Mesenchymal stem cell (in vitro differentiated cells and primary cell): ENCODE measurements around the gene TROAP.

Source experiments
- DNase-seq: peaks from one replicate; pipeline ENCODE4 v3.0.0-alpha.2; 2013
- H2AFZ ChIP-seq: one replicate; pipeline ENCODE4 v1.6.1; 2013; ENCODE audit warnings: low read depth, mild to moderate bottlenecking, control low read depth, inconsistent platforms, low read length, moderate library complexity
- H2AK5ac ChIP-seq: 2 replicates; pipeline ENCODE4 v1.6.1; 2013; ENCODE audit warnings: low read length, moderate library complexity, mild to moderate bottlenecking, inconsistent platforms; ENCODE audit not compliant: severe bottlenecking
- H2BK120ac ChIP-seq: one replicate; pipeline ENCODE4 v1.6.1; 2013; ENCODE audit warnings: low read depth, mild to moderate bottlenecking, inconsistent platforms, low read length, moderate library complexity
- H2BK12ac ChIP-seq, 2 experiments: one replicate each; pipeline ENCODE4 v1.6.1; 2013; ENCODE audit warnings: inconsistent platforms in 2 of 2, low read length in 2 of 2, mild to moderate bottlenecking in 2 of 2, moderate library complexity in 2 of 2, control low read depth in 1 of 2
- H2BK15ac ChIP-seq: one replicate; pipeline ENCODE4 v1.6.1; 2013; ENCODE audit warnings: mild to moderate bottlenecking, low read depth, inconsistent platforms; ENCODE audit not compliant: poor library complexity, severe bottlenecking
- H2BK5ac ChIP-seq: 2 replicates; pipeline ENCODE4 v1.6.1; 2013; ENCODE audit warnings: low read depth, mild to moderate bottlenecking, low read length, control low read depth, inconsistent platforms; ENCODE audit not compliant: poor library complexity, severe bottlenecking
- H3K14ac ChIP-seq, 2 experiments: one replicate each; pipeline ENCODE4 v1.6.1; 2013; ENCODE audit warnings: inconsistent platforms in 2 of 2, low read length in 2 of 2, control low read depth in 1 of 2, mild to moderate bottlenecking in 1 of 2, moderate library complexity in 1 of 2
- H3K18ac ChIP-seq, 2 experiments: one replicate each; pipeline ENCODE4 v1.6.1; 2013; ENCODE audit warnings: inconsistent platforms in 2 of 2, low read length in 2 of 2, control low read depth in 1 of 2, low read depth in 1 of 2, mild to moderate bottlenecking in 1 of 2
- H3K23ac ChIP-seq, 2 experiments: one replicate each; pipeline ENCODE4 v1.6.1; 2013; ENCODE audit warnings: inconsistent platforms in 2 of 2, low read length in 2 of 2, mild to moderate bottlenecking in 2 of 2, moderate library complexity in 2 of 2, control low read depth in 1 of 2
- H3K27ac ChIP-seq: 2 replicates; pipeline ENCODE4 v1.5.1; 2013; ENCODE audit warnings: mild to moderate bottlenecking, moderate library complexity, low read length, control low read depth, inconsistent platforms; ENCODE audit not compliant: poor library complexity, severe bottlenecking
- H3K27me3 ChIP-seq, 2 experiments: 2 replicates each; pipeline versions ENCODE4 v1.6.1 to v1.7.0; 2013; ENCODE audit warnings: low read length in 2 of 2, mild to moderate bottlenecking in 2 of 2, moderate library complexity in 2 of 2, control low read depth in 1 of 2, inconsistent platforms in 1 of 2; ENCODE audit not compliant: control insufficient read depth in 1 of 2, insufficient read depth in 1 of 2
- H3K36me3 ChIP-seq, 2 experiments: 2 replicates each; pipeline versions ENCODE4 v1.6.1 to v1.7.0; 2013; ENCODE audit warnings: low read length in 2 of 2, control low read depth in 1 of 2, inconsistent platforms in 1 of 2, low read depth in 1 of 2, mild to moderate bottlenecking in 1 of 2; ENCODE audit not compliant: insufficient read depth in 2 of 2, control insufficient read depth in 1 of 2
- H3K4ac ChIP-seq, 2 experiments: one replicate each; pipeline ENCODE4 v1.6.1; 2013; ENCODE audit warnings: inconsistent platforms in 2 of 2, low read length in 2 of 2, mild to moderate bottlenecking in 2 of 2, moderate library complexity in 2 of 2, control low read depth in 1 of 2, low read depth in 1 of 2
- H3K4me1 ChIP-seq: 2 replicates; pipeline ENCODE4 v1.6.1; 2013; ENCODE audit warnings: low read depth, low read length, control low read depth; ENCODE audit not compliant: control insufficient read depth, insufficient read depth
- H3K4me2 ChIP-seq: 2 replicates; pipeline ENCODE4 v1.6.1; 2013; ENCODE audit warnings: low read length, mild to moderate bottlenecking, inconsistent platforms; ENCODE audit not compliant: poor library complexity, severe bottlenecking
- H3K4me3 ChIP-seq, 2 experiments: 2 replicates each; pipeline versions ENCODE4 v1.5.1 to v1.7.0; 2013; ENCODE audit warnings: low read length in 2 of 2, mild to moderate bottlenecking in 2 of 2, control low read depth in 1 of 2, low read depth in 1 of 2; ENCODE audit not compliant: insufficient read depth in 1 of 2
- H3K79me1 ChIP-seq: replicated peaks from 2 replicates; pipeline ENCODE4 v1.6.1; 2013; ENCODE audit warnings: mild to moderate bottlenecking, control low read depth, low read length, inconsistent platforms; ENCODE audit not compliant: poor library complexity, severe bottlenecking
- H3K9ac ChIP-seq: 2 replicates; pipeline ENCODE4 v1.7.0; 2013; ENCODE audit warnings: mild to moderate bottlenecking, low read length, moderate library complexity
- H3K9me3 ChIP-seq: 2 replicates; pipeline ENCODE4 v1.7.0; 2013; ENCODE audit warnings: mild to moderate bottlenecking, low read length; ENCODE audit not compliant: control insufficient read depth
- H4K8ac ChIP-seq: one replicate; pipeline ENCODE4 v1.6.1; 2013; ENCODE audit warnings: inconsistent platforms, mild to moderate bottlenecking, low read length, moderate library complexity
- H4K91ac ChIP-seq: one replicate; pipeline ENCODE4 v1.6.1; 2013; ENCODE audit warnings: mild to moderate bottlenecking, low read length, inconsistent platforms
- WGBS: methylation state at CpG from one replicate; pipeline ENCODE4 v1.1.7; 2013; ENCODE audit warnings: mixed read lengths; 5-methylcytosine and 5-hydroxymethylcytosine counted together

Gene TROAP

GRCh38 chr12:49341777-49342065, 18.7 kb downstream of the TROAP start:
- no peaks in the 10 kb centered on the region for H3K79me1 ChIP-seq
- H3K4me1 ChIP-seq, result peaks cover 52% of the 10 kb centered on the region
- no peak overlapping the region for H2AK5ac ChIP-seq
- H3K27me3 ChIP-seq, result peaks cover 94 to 96% of the 10 kb centered on the region in 2 experiments
- H2BK12ac ChIP-seq, result no peak overlapping the region
- no peak overlapping the region for H3K27ac ChIP-seq
- H2BK5ac ChIP-seq, result no peak overlapping the region
- no peak for DNase-seq
- no peak overlapping the region for H2BK120ac ChIP-seq
- no peak overlapping the region for H3K4ac ChIP-seq
- no peak overlapping the region for H4K8ac ChIP-seq
- peak overlapping the region; percentile 49 for H2AFZ ChIP-seq
- H2BK15ac ChIP-seq, result no peak overlapping the region
- H3K23ac ChIP-seq, result no peak overlapping the region
- no peaks in the 10 kb centered on the region for H3K36me3 ChIP-seq
- no peak overlapping the region for H3K14ac ChIP-seq
- H3K9ac ChIP-seq, result no peak overlapping the region
- no peaks in the 10 kb centered on the region for H3K9me3 ChIP-seq
- no peak overlapping the region for H3K18ac ChIP-seq
- H4K91ac ChIP-seq, result no peak overlapping the region
- 5% methylated on average over 20 of the region's 21 CpGs for WGBS
- peak overlapping the region in 1 of 2 experiments; percentile 43 for H3K4me3 ChIP-seq
- peak overlapping the region; percentile 63 for H3K4me2 ChIP-seq

GRCh38 chr12:49342066-49342913, 19.2 kb downstream of the TROAP start:
- H2AK5ac ChIP-seq, result no peak overlapping the region
- WGBS, result under 1% methylated on average over 47 of the region's 58 CpGs

GRCh38 chr12:49342914-49343731, 20.1 kb downstream of the TROAP start:
- Histone ChIP-seq H3K4me3 (peak overlapping the region; percentile 4 to 50), H2BK120ac (no peak overlapping the region), H3K14ac (peak overlapping the region in 1 of 2 experiments; percentile 59), H3K79me1 (no peaks in the 10 kb centered on the region), H3K23ac (peak overlapping the region in 1 of 2 experiments; percentile 16), H2BK5ac (no peak overlapping the region), H3K4me1 (peaks cover 59% of the 10 kb centered on the region), H3K9me3 (no peaks in the 10 kb centered on the region), H2AFZ (no peak overlapping the region), H3K4ac (no peak overlapping the region), H3K9ac (no peak overlapping the region), H3K27me3 (peaks cover 90 to 95% of the 10 kb centered on the region in 2 experiments), H2AK5ac (no peak overlapping the region), H2BK12ac (no peak overlapping the region), H4K91ac (no peak overlapping the region), H3K27ac (no peak overlapping the region), H3K4me2 (peak overlapping the region; percentile 30), H2BK15ac (no peak overlapping the region), H4K8ac (no peak overlapping the region), H3K18ac (no peak overlapping the region), H3K36me3 (no peaks in the 10 kb centered on the region)
- DNase-seq, result no peak
- 1% methylated on average over 28 of the region's 33 CpGs for WGBS

More at GRCh38 chr12:49342066-49342913, 19.2 kb downstream of the TROAP start:
- H2BK15ac ChIP-seq, result no peak overlapping the region
- no peaks in the 10 kb centered on the region for H3K79me1 ChIP-seq
- peak; percentile 75 for DNase-seq
- no peak overlapping the region for H2BK120ac ChIP-seq
- peaks cover 95 to 96% of the 10 kb centered on the region in 2 experiments for H3K27me3 ChIP-seq
- H3K36me3 ChIP-seq, result no peaks in the 10 kb centered on the region
- H3K9me3 ChIP-seq, result no peaks in the 10 kb centered on the region
- no peak overlapping the region for H3K4ac ChIP-seq
- H3K4me2 ChIP-seq, result peak overlapping the region; percentile 63
- H3K18ac ChIP-seq, result no peak overlapping the region
- H3K14ac ChIP-seq, result peak overlapping the region in 1 of 2 experiments; percentile 49
- no peak overlapping the region for H3K27ac ChIP-seq
- peak overlapping the region; percentile 43 to 50 for H3K4me3 ChIP-seq
- no peak overlapping the region for H3K9ac ChIP-seq
- peak overlapping the region in 1 of 2 experiments; percentile 19 for H2BK12ac ChIP-seq
- H4K91ac ChIP-seq, result no peak overlapping the region
- H3K23ac ChIP-seq, result peak overlapping the region in 1 of 2 experiments; percentile 73
- no peak overlapping the region for H2BK5ac ChIP-seq
- H3K4me1 ChIP-seq, result peaks cover 55% of the 10 kb centered on the region
- no peak overlapping the region for H4K8ac ChIP-seq
- peak overlapping the region; percentile 49 for H2AFZ ChIP-seq

DNA sequence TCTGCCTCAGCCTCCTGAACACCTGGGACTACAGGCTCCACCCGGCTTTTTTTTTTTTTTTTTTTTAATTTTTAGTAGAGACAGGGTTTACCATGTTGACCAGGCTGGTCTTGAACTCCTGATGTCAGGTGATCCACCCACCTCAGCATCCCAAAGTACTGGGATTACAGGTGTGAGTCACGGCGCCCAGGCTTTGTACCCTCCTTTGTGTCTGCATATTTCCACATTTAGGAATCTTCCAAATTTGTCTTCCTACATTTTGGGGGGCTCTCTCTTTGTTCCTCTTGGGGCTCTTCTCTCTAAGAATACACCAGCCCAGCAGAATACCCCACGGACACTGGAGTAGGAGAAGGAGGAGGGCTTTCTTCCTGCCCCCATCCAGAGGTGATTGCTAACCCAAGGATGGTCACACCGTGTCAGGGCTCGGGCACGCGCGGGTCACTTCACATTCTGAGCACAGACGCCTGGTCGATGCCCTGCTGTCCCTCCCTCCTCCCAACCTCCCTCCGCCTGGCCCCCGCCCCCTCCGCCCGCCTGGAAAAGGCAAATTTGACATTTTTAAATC, 21.5 kb downstream of the TROAP start:
- Histone ChIP-seq H2BK12ac (no peak overlapping the region), H2BK5ac (no peak overlapping the region), H3K36me3 (peaks cover 0 to 6% of the 10 kb centered on the region in 2 experiments), H2AFZ (no peak overlapping the region), H3K4me3 (no peak overlapping the region), H2BK120ac (no peak overlapping the region), H2AK5ac (no peak overlapping the region), H3K14ac (no peak overlapping the region), H3K79me1 (no peaks in the 10 kb centered on the region), H2BK15ac (peak overlapping the region; percentile 70), H3K23ac (no peak overlapping the region), H4K91ac (no peak overlapping the region), H4K8ac (no peak overlapping the region), H3K9me3 (no peaks in the 10 kb centered on the region), H3K4ac (no peak overlapping the region), H3K18ac (no peak overlapping the region), H3K4me2 (peak overlapping the region; percentile 94), H3K9ac (no peak overlapping the region), H3K27ac (no peak overlapping the region), H3K27me3 (peaks cover 81 to 95% of the 10 kb centered on the region in 2 experiments), H3K4me1 (peaks cover 59% of the 10 kb centered on the region)
- WGBS, result 3% methylated on average over 14 of the region's 15 CpGs
- no peak for DNase-seq
